ENCODE measurements around the gene SMG6.

DNA sequence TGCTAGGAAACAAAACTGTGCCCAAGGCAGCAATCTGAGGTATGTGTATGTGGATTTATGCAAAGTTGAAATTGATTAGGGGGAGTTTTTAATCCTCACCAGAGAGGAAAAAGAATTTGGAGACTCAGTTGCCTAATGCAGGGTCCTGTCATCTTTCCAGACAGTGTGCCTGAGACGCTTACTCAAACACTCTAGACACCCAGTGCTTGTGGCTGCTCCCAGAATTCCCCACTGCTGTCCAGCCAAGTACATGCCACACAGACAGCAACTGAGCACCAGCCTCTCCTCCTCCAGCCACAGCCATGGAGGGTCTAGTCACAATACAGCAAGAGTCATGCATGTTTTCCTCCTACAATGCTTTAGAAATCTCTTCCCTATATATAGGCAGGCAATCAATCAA lies 130.6 kb downstream of the SMG6 start:
- TF ChIP-seq, protein P1, sequence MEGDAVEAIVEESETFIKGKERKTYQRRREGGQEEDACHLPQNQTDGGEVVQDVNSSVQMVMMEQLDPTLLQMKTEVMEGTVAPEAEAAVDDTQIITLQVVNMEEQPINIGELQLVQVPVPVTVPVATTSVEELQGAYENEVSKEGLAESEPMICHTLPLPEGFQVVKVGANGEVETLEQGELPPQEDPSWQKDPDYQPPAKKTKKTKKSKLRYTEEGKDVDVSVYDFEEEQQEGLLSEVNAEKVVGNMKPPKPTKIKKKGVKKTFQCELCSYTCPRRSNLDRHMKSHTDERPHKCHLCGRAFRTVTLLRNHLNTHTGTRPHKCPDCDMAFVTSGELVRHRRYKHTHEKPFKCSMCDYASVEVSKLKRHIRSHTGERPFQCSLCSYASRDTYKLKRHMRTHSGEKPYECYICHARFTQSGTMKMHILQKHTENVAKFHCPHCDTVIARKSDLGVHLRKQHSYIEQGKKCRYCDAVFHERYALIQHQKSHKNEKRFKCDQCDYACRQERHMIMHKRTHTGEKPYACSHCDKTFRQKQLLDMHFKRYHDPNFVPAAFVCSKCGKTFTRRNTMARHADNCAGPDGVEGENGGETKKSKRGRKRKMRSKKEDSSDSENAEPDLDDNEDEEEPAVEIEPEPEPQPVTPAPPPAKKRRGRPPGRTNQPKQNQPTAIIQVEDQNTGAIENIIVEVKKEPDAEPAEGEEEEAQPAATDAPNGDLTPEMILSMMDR (IDR thresholded peaks at IDR 0.05; ENCODE audit: low read depth, low read length), result no peak
- no peak for TF ChIP-seq POLR2A (IDR thresholded peaks at IDR 0.05; ENCODE audit: extremely low read depth, insufficient read length)
